NCI-H146 treated with DMSO at 0.1 percent for 48 hours (cell line): Measurements from ENCODE around the gene CECR2.

Experiments
- DNase-seq: peaks from one replicate; lab custom pipeline; 2025; ENCODE audit not compliant: unreplicated experiment; lab: John Stamatoyannopoulos, UW

The CECR2 gene

DNA sequence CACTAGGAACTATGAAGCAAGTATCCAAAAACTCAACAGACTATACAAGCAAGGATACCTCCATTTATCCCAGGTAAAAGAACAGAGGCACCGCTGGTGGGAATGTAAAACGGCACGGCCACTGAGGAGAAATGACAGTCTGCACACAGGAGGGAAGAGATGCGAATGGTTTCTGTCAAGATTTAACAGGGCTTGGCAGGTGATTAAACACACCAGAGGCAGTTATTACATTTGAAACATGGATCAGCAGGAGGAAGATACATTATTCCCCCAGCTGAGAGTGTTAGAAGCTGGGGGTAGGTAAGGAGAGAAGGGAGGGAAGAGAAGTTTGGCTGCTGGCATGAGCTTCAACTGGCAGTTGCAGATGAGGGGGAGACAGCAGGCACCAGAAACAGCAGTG is 229.1 kb downstream of the CECR2 start:
- DNase-seq, result no peak

- DNase-seq, result no peak
These were observed 231.8 kb downstream of the CECR2 start for GRCh38 chr22:17601031-17601430.

DNA sequence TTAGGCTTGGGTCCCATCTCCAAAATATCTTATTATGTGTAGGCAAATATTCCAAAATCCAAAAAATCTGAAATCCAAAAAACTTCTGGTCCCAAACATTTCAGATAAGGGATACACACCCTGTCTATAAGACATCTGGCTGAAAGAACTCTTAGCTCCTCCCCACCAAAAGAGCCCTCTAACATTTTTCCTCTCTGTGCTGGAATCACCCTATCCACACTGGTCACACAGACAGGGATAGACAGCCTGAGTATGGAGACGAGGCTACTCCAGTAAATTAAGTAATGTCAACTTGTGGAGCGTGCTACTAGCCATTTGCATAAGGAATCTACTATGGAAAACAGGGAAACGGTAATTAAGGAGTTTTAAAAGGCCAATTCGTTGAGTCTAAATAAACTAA is 234.4 kb downstream of the CECR2 start:
- DNase-seq, result no peak

- DNase-seq, result no peak
These were observed 237.2 kb downstream of the CECR2 start for GRCh38 chr22:17606496-17606895.
